Measurements from ENCODE around the gene CCM2L.

DNA sequence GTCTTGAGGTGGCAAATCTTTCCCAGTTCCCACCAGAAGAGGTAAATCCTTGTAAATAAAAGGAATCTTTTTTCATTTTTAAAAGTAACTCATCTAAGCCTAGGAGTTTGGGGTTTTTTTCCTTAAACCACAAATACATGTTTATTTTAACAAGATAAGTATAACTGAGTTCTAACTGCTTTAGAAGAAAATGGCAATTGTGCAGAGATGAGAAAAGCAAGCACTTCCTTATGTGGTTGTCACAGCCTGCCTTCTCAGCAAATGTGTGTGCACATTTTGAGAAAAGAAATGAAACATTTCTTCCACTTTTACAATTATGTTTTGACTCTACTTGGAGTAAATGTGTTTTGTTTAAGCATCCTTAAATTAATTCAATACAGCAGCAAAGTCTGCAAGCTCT, 59.5 kb downstream of the CCM2L start:
- TF ChIP-seq, protein P1, sequence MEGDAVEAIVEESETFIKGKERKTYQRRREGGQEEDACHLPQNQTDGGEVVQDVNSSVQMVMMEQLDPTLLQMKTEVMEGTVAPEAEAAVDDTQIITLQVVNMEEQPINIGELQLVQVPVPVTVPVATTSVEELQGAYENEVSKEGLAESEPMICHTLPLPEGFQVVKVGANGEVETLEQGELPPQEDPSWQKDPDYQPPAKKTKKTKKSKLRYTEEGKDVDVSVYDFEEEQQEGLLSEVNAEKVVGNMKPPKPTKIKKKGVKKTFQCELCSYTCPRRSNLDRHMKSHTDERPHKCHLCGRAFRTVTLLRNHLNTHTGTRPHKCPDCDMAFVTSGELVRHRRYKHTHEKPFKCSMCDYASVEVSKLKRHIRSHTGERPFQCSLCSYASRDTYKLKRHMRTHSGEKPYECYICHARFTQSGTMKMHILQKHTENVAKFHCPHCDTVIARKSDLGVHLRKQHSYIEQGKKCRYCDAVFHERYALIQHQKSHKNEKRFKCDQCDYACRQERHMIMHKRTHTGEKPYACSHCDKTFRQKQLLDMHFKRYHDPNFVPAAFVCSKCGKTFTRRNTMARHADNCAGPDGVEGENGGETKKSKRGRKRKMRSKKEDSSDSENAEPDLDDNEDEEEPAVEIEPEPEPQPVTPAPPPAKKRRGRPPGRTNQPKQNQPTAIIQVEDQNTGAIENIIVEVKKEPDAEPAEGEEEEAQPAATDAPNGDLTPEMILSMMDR (IDR thresholded peaks at IDR 0.05), result no peak
- no peak for TF ChIP-seq POLR2AphosphoS5 (IDR thresholded peaks at IDR 0.05; ENCODE audit: insufficient read depth in 1 of 2, low read depth in 1 of 2)
